Body of pancreas (tissue), 4 donors: Measurements from ENCODE around the gene FXYD2.

Source experiments
- CTCF ChIP-seq, 7 experiments: fragments of 450-650 bp in 4 of 7; fragments of 200-600 bp in 3 of 7; sonication (generic) in 3 of 7; IDR thresholded peaks; one replicate each; pipeline ENCODE4 v1.5.1; 2016 to 2019; ENCODE audit warnings: antibody characterized with exemption in 7 of 7
- POLR2A ChIP-seq, 3 donors: fragments of 450-650 bp; IDR thresholded peaks; one replicate each; pipeline ENCODE4 v1.6.1; 2016; ENCODE audit warnings: antibody characterized with exemption in 3 of 3, mild to moderate bottlenecking in 2 of 3

- no peak for TF ChIP-seq CTCF (IDR thresholded peaks at IDR 0.05)
- no peak for TF ChIP-seq POLR2A (IDR thresholded peaks at IDR 0.05)
These were observed 1.1 kb upstream of the FXYD2 start for GRCh38 chr11:117825538-117826189.
